Ramos (cell line): ENCODE data around the gene THAP3.
"Not testable (repeated sequence)": the region's sequence is repeated elsewhere in the genome, so short reads cannot be mapped to it uniquely, and the experiment has no call there.

ENCODE experiments used
- in situ Hi-C: fragments of 300-500 bp; cut with MboI; formaldehyde crosslinking; loops from one replicate; pipeline ENCODE4 v1.14.3; 2022; ENCODE audit warnings: low sequenced_read_pairs; ENCODE audit not compliant: unreplicated experiment

THAP3 gene

DNA sequence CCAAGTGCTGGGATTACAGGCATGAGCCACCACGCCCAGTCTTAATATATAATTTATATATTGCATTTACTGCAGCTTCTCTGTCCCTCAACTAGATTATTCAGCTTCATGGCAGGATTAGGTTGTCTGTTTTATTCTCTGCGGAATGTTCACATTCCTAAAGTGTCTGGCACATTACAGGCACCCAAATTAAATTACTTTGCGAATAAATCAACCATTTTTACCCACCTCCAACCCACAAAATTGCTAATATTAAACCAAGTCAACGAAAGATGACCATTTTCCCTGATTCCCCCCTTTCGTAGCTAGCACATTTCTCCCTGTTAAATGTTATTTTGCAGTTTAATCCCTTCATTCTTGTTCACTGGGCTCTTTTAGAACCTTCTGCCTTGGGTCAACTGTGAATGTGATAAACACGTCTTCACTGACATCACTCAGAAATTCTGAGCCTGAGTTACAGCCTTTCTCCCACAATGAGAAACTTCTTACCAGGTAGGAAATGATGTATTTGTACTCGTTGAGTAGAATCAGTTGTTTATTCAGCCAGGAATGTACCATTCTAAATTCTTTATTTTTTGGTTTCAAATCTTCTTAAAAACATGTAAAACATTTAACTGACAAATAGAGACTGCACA lies 35.9 kb downstream of the THAP3 start:
- in situ Hi-C loops: no loop called here

DNA sequence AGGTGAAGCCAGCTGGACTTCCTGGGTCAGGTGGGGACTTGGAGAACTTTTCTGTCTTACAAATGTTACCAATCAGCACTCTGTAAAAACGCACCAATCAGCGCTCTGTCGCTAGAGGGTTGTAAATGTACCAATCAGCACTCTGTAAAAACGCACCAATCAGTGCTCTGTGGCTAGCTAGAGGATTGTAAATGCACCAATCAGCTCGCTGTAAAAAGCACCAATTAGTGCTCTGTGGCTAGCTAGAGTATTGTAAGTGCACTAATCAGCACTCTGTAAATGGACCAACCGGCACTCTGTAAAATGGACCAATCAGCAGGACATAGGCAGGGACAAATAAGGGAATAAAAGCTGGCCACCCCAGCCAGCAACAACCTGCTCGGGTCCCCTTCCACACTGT lies 37.8 kb downstream of the THAP3 start:
- in situ Hi-C loops: not testable (repeated sequence)

DNA sequence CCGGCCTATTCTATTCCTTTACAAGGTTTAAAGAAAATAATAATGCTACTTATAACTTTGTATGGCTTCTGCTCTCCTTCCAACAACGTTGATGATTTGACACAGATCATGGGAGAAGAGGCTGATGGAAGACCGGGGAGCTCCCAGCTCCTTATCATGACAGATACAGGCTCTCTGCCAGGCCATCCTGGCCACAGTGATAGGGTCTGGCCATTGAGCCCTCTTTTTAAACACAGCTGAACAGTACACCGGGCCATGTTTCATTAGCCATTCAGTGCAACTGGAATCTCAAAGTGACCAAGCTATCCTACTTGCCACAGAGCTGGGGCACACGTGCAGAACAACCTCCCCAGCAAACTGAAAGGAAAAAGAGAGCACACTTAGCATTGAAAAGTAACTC lies 42.0 kb downstream of the THAP3 start:
- in situ Hi-C loops: no loop called here

DNA sequence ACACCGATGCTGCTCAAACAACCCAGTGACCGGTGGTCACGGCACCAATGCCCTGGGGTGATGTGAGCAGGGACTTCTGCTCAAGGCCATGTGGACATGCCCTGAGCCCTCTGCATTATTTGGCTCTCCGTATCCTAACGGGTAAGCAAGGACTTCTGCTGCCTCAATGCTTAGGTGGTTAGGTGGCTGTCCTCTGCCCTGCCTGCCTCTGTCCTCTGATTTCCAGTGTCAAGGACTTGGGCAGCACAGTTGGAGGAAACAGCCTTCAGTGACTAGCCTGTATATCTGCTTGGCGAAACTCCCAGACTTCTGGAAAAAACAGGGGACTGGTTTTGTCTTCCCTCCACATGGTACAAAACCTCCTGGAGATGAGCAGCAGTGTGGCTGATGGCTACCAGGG lies 42.5 kb downstream of the THAP3 start:
- in situ Hi-C loops: no loop called here

DNA sequence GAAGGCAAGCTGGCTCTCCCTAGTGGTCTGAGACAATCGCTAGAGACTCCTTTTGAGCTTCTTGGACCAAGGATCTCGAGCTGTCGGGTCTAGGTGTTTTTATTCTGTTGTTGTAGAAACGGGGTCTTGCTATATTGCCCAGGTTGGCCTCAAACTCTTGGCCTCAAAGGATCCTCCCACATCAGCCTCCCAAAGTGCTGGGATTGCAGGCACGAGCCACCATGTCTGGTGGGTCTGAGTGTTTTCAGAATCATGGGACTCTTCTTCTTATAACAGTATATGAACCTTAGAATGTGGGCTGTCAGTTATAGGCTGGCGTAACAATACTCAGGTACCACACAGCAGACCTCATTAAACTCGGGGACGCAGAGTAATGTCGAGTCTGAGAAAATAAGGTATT lies 43.8 kb downstream of the THAP3 start:
- in situ Hi-C loops: no loop called here

DNA sequence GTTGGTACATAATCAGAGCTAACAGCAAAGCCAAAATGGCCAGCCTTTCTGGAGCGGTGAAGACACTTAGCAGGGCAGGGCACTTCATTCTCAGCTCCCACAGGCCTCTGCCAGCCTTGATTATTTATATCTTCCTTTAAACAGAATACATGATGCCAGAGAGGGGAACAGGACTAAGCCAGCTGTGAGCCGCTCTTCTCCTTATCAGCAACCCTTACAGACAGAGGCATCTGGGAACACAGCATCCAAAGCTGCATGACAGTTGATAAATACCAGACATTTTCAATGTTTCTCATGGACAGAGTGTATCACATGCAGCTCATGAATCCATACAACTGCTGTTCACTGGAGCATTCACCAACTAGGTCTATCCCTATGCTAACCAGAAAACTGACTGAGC lies 47.9 kb downstream of the THAP3 start:
- in situ Hi-C loops: no loop called here

DNA sequence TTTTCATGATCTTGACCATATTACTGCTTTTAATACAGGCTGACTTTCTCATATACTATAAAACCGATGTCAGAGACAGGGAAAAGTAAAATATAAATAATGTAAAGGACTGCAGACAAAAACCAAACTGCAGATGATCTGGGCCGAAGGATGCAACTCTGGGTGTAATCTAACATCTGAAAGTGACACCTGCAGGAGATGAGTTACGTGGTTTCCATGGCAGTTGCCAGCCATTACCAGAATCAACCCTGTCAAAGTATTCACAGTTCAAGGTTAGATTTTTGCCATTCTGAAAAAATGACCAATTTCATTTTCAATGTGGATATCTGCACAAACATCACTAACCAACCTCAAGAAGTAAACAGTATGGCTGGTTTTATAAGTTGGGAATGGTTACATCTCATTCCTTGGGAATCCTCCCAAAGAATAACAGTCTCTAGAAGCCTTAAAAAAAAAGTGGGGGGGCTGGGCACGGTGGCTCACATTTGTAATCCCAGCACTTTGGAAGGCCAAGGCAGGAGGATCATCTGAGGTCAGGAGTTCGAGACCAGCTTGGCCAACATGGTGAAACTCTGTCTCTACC lies 49.2 kb downstream of the THAP3 start:
- in situ Hi-C loops: no loop called here

DNA sequence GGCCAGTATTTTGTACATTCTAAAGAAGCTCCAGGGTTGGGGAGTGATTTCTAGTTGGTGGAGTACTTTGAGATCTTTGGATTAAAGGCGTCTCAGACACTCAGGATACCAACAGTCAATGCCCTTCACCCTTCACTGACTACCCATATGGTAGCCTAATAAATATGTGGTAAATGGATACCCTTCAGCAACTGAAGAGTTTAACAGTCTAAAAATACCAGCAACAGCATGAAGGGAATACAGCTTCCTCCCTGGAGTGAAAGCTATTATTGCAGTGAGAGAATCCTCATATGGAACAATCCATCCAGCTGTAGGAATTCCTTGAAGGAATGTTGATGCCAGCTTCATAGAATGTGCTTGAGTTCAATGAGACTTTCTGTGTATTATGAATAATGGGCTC lies 50.1 kb downstream of the THAP3 start:
- in situ Hi-C loops: no loop called here

DNA sequence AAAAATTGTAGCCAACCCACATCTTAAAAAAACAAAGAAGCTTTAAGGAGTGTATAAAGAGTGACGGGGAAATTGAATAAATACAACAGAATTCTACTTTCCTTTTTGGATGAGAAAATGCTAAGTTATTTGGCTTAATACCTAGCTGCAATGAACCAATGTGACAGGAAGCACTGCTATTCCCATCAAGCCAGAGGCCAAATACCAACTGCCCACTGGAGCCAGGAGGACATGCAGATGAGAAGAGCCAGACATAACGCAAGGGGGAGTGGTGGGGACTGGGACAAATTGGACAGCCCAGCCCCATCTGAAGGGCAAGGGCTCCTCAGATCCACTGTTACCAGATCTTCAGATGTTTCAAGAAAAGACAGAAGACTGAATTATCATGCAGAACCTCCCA lies 51.3 kb downstream of the THAP3 start:
- in situ Hi-C loops: no loop called here
